GM21515 (cell line): ENCODE data around the gene SLC8A1.

ENCODE experiments used
- ATAC-seq: cut with Tn5 transposase; IDR thresholded peaks from one replicate; pipeline ENCODE4 v1.9.1; 2021; ENCODE audit not compliant: unreplicated experiment

SLC8A1 gene

GRCh38 chr2:40317046-40317445, 134.8 kb downstream of the SLC8A1 start:
- ATAC-seq: no peak

- ATAC-seq: no peak
These were observed 135.3 kb downstream of the SLC8A1 start for GRCh38 chr2:40316620-40317019.

GRCh38 chr2:40315683-40316082, 136.2 kb downstream of the SLC8A1 start:
- ATAC-seq: no peak

GRCh38 chr2:40311026-40311425, 140.9 kb downstream of the SLC8A1 start:
- ATAC-seq: no peak

- no peak for ATAC-seq
These were observed 141.6 kb downstream of the SLC8A1 start for GRCh38 chr2:40310303-40310702.

GRCh38 chr2:40304340-40304739, 147.6 kb downstream of the SLC8A1 start:
- no peak for ATAC-seq

- no peak for ATAC-seq
These were observed 148.1 kb downstream of the SLC8A1 start for GRCh38 chr2:40303746-40304145.

- ATAC-seq: no peak
These were observed 149.1 kb downstream of the SLC8A1 start for GRCh38 chr2:40302751-40303325.

GRCh38 chr2:40300391-40300790, 151.5 kb downstream of the SLC8A1 start:
- no peak for ATAC-seq

- no peak for ATAC-seq
These were observed 152.1 kb downstream of the SLC8A1 start for GRCh38 chr2:40299781-40300180.

- no peak for ATAC-seq
These were observed 152.7 kb downstream of the SLC8A1 start for GRCh38 chr2:40299173-40299572.

- no peak for ATAC-seq
These were observed 153.9 kb downstream of the SLC8A1 start for GRCh38 chr2:40298026-40298425.

GRCh38 chr2:40292291-40292690, 159.6 kb downstream of the SLC8A1 start:
- ATAC-seq: no peak

GRCh38 chr2:40289771-40290404, 162.0 kb downstream of the SLC8A1 start:
- no peak for ATAC-seq

- ATAC-seq: no peak
These were observed 164.1 kb downstream of the SLC8A1 start for GRCh38 chr2:40287773-40288172.

GRCh38 chr2:40287195-40287594, 164.7 kb downstream of the SLC8A1 start:
- no peak for ATAC-seq

GRCh38 chr2:40286721-40287120, 165.2 kb downstream of the SLC8A1 start:
- ATAC-seq: no peak

- ATAC-seq: no peak
These were observed 166.5 kb downstream of the SLC8A1 start for GRCh38 chr2:40285391-40285790.

GRCh38 chr2:40284797-40285196, 167.1 kb downstream of the SLC8A1 start:
- ATAC-seq: no peak

GRCh38 chr2:40283111-40283909, 168.6 kb downstream of the SLC8A1 start:
- no peak for ATAC-seq

GRCh38 chr2:40282428-40282827, 169.5 kb downstream of the SLC8A1 start:
- peak; percentile 42 for ATAC-seq
